H9 (cell line): Measurements from ENCODE around the gene DIS3L. TPM values are rescaled to one million over a fixed set of nuclear protein-coding genes. Genes with fewer than 3 reads are reported as not detected.

Experiments
- DNase-seq: peaks from one replicate; pipeline ENCODE4 v3.0.0-alpha.2; 2017
- H2AFZ ChIP-seq: one replicate; pipeline ENCODE4 v1.6.1; 2013; ENCODE audit warnings: mild to moderate bottlenecking, low read length, control low read depth, moderate library complexity
- H2AK5ac ChIP-seq: 2 replicates; pipeline ENCODE4 v1.6.1; 2013; ENCODE audit warnings: low read length, control low read depth, mixed read lengths; ENCODE audit not compliant: insufficient read length
- H2BK120ac ChIP-seq: one replicate; pipeline ENCODE4 v1.6.1; 2013; ENCODE audit warnings: low read depth, mild to moderate bottlenecking, low read length, control low read depth, inconsistent platforms; ENCODE audit not compliant: poor library complexity, severe bottlenecking
- H2BK12ac ChIP-seq: 2 replicates; pipeline ENCODE4 v1.6.1; 2013; ENCODE audit warnings: low read length, control low read depth, mixed read lengths, low read depth; ENCODE audit not compliant: insufficient read length
- H2BK15ac ChIP-seq: 2 replicates; pipeline ENCODE4 v1.6.1; 2013; ENCODE audit warnings: low read depth, low read length, control low read depth
- H2BK20ac ChIP-seq: one replicate; pipeline ENCODE4 v1.6.1; 2013; ENCODE audit warnings: low read depth, mild to moderate bottlenecking, low read length, control low read depth, inconsistent platforms; ENCODE audit not compliant: poor library complexity, severe bottlenecking
- H2BK5ac ChIP-seq: 2 replicates; pipeline ENCODE4 v1.6.1; 2013; ENCODE audit warnings: low read length, control low read depth, mixed read lengths; ENCODE audit not compliant: insufficient read length
- H3K14ac ChIP-seq: 2 replicates; pipeline ENCODE4 v1.6.1; 2013; ENCODE audit warnings: low read length, control low read depth; ENCODE audit not compliant: insufficient read depth
- H3K18ac ChIP-seq: 2 replicates; pipeline ENCODE4 v1.6.1; 2013; ENCODE audit warnings: low read depth, mild to moderate bottlenecking, mixed read lengths, low read length, control low read depth; ENCODE audit not compliant: insufficient read length
- H3K23ac ChIP-seq: 2 replicates; pipeline ENCODE4 v1.6.1; 2013; ENCODE audit warnings: low read length, control low read depth, mixed read lengths, low read depth; ENCODE audit not compliant: insufficient read length
- H3K23me2 ChIP-seq: 2 replicates; pipeline ENCODE4 v1.6.1; 2013; ENCODE audit warnings: low read depth, mild to moderate bottlenecking, mixed read lengths, low read length, control low read depth; ENCODE audit not compliant: insufficient read length, poor library complexity, severe bottlenecking
- H3K27ac ChIP-seq: 2 replicates; pipeline ENCODE4 v1.5.1; 2013; ENCODE audit warnings: low read length, control low read depth, mixed read lengths, low read depth; ENCODE audit not compliant: insufficient read length
- H3K27me3 ChIP-seq: 2 replicates; pipeline ENCODE4 v1.6.1; 2013; ENCODE audit warnings: low read length, control low read depth, inconsistent platforms; ENCODE audit not compliant: insufficient read depth
- H3K4ac ChIP-seq: 2 replicates; pipeline ENCODE4 v1.6.1; 2013; ENCODE audit warnings: low read depth, mild to moderate bottlenecking, control low read depth, inconsistent platforms, low read length, moderate library complexity
- H3K4me1 ChIP-seq: 2 replicates; pipeline ENCODE4 v1.6.1; 2013; ENCODE audit warnings: low read length, control low read depth, inconsistent platforms; ENCODE audit not compliant: insufficient read depth
- H3K4me2 ChIP-seq: 2 replicates; pipeline ENCODE4 v1.6.1; 2013; ENCODE audit warnings: low read length, control low read depth, mixed read lengths; ENCODE audit not compliant: insufficient read length, insufficient read depth
- H3K56ac ChIP-seq: 2 replicates; pipeline ENCODE4 v1.6.1; 2013; ENCODE audit warnings: low read depth, mild to moderate bottlenecking, mixed read lengths, low read length, control low read depth; ENCODE audit not compliant: insufficient read length
- H3K79me1 ChIP-seq: 2 replicates; pipeline ENCODE4 v1.6.1; 2013; ENCODE audit warnings: low read depth, mild to moderate bottlenecking, moderate library complexity, low read length, control low read depth, inconsistent platforms; ENCODE audit not compliant: insufficient read depth, poor library complexity, severe bottlenecking
- H3K79me2 ChIP-seq: 2 replicates; pipeline ENCODE4 v1.6.1; 2013; ENCODE audit warnings: low read length, control low read depth, inconsistent platforms; ENCODE audit not compliant: insufficient read depth
- H3K9ac ChIP-seq: 2 replicates; pipeline ENCODE4 v1.6.1; 2013; ENCODE audit warnings: low read length, control low read depth, mixed read lengths; ENCODE audit not compliant: insufficient read length; ENCODE audit errors: extremely low read depth
- H3K9me3 ChIP-seq: one replicate; pipeline ENCODE4 v1.6.1; 2013; ENCODE audit warnings: low read depth, low read length, inconsistent platforms; ENCODE audit not compliant: control insufficient read depth
- H3T11ph ChIP-seq: one replicate; pipeline ENCODE4 v1.6.1; 2013; ENCODE audit warnings: mild to moderate bottlenecking, low read length, control low read depth, inconsistent platforms
- H4K20me1 ChIP-seq: one replicate; pipeline ENCODE4 v1.6.1; 2013; ENCODE audit not compliant: control insufficient read depth, insufficient read length, insufficient read depth
- H4K5ac ChIP-seq: 2 replicates; pipeline ENCODE4 v1.6.1; 2013; ENCODE audit warnings: low read depth, mild to moderate bottlenecking, mixed read lengths, low read length, control low read depth; ENCODE audit not compliant: insufficient read length
- H4K8ac ChIP-seq: replicated peaks from 2 replicates; pipeline ENCODE4 v1.6.1; 2013; ENCODE audit warnings: low read length, control low read depth, mixed read lengths, low read depth; ENCODE audit not compliant: insufficient read length
- H4K91ac ChIP-seq: 2 replicates; pipeline ENCODE4 v1.6.1; 2013; ENCODE audit warnings: low read depth, mild to moderate bottlenecking, moderate library complexity, mixed read lengths, low read length, control low read depth; ENCODE audit not compliant: insufficient read length
- H3K27ac Mint-ChIP-seq, 3 experiments: 2 replicates in 2 of 3; 3 replicates in 1 of 3; pipeline ENCODE4 v1.8.0; 2020 to 2021; ENCODE audit warnings: mixed read lengths in 3 of 3, mild to moderate bottlenecking in 1 of 3, moderate library complexity in 1 of 3
- H3K27me3 Mint-ChIP-seq: 2 replicates; pipeline ENCODE4 v1.8.0; 2021; ENCODE audit warnings: low read depth, mild to moderate bottlenecking, moderate library complexity, mixed read lengths
- H3K36me3 Mint-ChIP-seq, 3 experiments: 2 replicates in 2 of 3; 3 replicates in 1 of 3; pipeline ENCODE4 v1.8.0; 2020 to 2021; ENCODE audit warnings: low read depth in 3 of 3, mixed read lengths in 3 of 3; ENCODE audit not compliant: insufficient read depth in 1 of 3
- H3K4me1 Mint-ChIP-seq, 2 experiments: 2 replicates each; pipeline ENCODE4 v1.8.0; 2020; ENCODE audit warnings: mixed read lengths in 2 of 2
- H3K4me3 Mint-ChIP-seq, 2 experiments: 2 replicates in 1 of 2; 3 replicates in 1 of 2; pipeline ENCODE4 v1.8.0; 2020 to 2021; ENCODE audit warnings: mild to moderate bottlenecking in 2 of 2, mixed read lengths in 2 of 2, moderate library complexity in 1 of 2
- H3K9me3 Mint-ChIP-seq, 2 experiments: 2 replicates in 1 of 2; 3 replicates in 1 of 2; pipeline ENCODE4 v1.8.0; 2020; ENCODE audit warnings: mild to moderate bottlenecking in 2 of 2, mixed read lengths in 2 of 2, moderate library complexity in 1 of 2
- WGBS: extraction: QIAGEN DNeasy Blood & Tissue Kit; methylation state at CpG from one replicate; pipeline ENCODE4 v1.1.7; 2013; ENCODE audit warnings: missing lambda C conversion rate, low lambda C conversion rate, mixed read lengths; ENCODE audit not compliant: insufficient read length; ENCODE audit errors: extremely low coverage; 5-methylcytosine and 5-hydroxymethylcytosine counted together
- total RNA-seq: library from RNA; stranded (reverse); gene quantifications from 2 replicates; pipeline ENCODE4 v1.2.1, GENCODE V29; 2021
- TF ChIP-seq, protein P1 (sequence below): fragments of 200-600 bp; sonication (generic); conservative IDR thresholded peaks from 3 replicates; pipeline ENCODE4 v1.8.0; 2021; ENCODE audit warnings: antibody characterized with exemption, mild to moderate bottlenecking

The DIS3L gene
- total RNA-seq, 1 experiment from 2014 or later = 30.2 TPM

DNA sequence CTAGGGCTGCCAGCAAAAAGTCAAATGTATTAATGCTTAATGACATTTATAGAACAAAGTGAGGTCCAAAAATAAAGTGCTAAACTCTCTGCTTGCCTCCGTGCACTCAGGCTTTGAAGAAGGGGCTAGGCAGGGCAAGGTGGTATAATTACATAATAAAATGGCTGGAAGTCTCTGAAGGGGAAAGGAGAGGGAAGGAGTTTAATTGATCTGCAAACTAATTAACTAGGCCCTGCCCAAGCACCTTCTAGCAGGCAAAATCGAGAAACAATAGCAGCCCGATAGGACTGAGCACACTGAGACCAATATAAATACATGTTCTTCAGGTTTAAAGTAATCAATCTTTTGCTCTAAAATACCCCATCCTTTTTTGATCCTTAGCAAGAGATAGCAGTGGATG, 13.0 kb downstream of the DIS3L start:
- no peak overlapping the region for H2BK120ac ChIP-seq
- Mint-ChIP-seq H3K27me3 (no peaks in the 10 kb centered on the region), H3K9me3 (no peaks in the 10 kb centered on the region), H3K27ac (0 out of 7 replicates have a peak overlapping the region, but pooled peaks of 1 of the 3 experiments have one; percentile 76), H3K36me3 (peaks cover 12 to 38% (median 35%) of the 10 kb centered on the region in 3 experiments; a peak in 6 of 7 replicates), H3K4me3 (no peak overlapping the region), H3K4me1 (peaks cover 0 to 2% of the 10 kb centered on the region in 2 experiments; a peak in 1 of 4 replicates)
- H3K14ac ChIP-seq = no peak overlapping the region
- no peak overlapping the region for H2BK20ac ChIP-seq
- H4K8ac ChIP-seq = no peak overlapping the region
- H3K9ac ChIP-seq = no peak overlapping the region
- H3K27ac ChIP-seq = no peak overlapping the region
- no peak overlapping the region for H2BK12ac ChIP-seq
- H3K9me3 ChIP-seq = no peaks in the 10 kb centered on the region
- no peak overlapping the region for H2BK15ac ChIP-seq
- no peaks in the 10 kb centered on the region for H4K20me1 ChIP-seq
- no peak overlapping the region for H3T11ph ChIP-seq
- H4K91ac ChIP-seq = no peak overlapping the region
- H3K23me2 ChIP-seq = no peaks in the 10 kb centered on the region
- WGBS = no CpG with 5 or more reads among the region's 3 CpGs
- H3K4me1 ChIP-seq = no peaks in the 10 kb centered on the region
- TF ChIP-seq, protein P1, sequence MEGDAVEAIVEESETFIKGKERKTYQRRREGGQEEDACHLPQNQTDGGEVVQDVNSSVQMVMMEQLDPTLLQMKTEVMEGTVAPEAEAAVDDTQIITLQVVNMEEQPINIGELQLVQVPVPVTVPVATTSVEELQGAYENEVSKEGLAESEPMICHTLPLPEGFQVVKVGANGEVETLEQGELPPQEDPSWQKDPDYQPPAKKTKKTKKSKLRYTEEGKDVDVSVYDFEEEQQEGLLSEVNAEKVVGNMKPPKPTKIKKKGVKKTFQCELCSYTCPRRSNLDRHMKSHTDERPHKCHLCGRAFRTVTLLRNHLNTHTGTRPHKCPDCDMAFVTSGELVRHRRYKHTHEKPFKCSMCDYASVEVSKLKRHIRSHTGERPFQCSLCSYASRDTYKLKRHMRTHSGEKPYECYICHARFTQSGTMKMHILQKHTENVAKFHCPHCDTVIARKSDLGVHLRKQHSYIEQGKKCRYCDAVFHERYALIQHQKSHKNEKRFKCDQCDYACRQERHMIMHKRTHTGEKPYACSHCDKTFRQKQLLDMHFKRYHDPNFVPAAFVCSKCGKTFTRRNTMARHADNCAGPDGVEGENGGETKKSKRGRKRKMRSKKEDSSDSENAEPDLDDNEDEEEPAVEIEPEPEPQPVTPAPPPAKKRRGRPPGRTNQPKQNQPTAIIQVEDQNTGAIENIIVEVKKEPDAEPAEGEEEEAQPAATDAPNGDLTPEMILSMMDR = no peak
- no peak overlapping the region for H3K56ac ChIP-seq
- H3K4ac ChIP-seq = no peak overlapping the region
- no peak for DNase-seq
- no peak overlapping the region for H4K5ac ChIP-seq
- H3K27me3 ChIP-seq = no peaks in the 10 kb centered on the region; the same call in 1 of the 2 replicates
- no peaks in the 10 kb centered on the region for H3K79me1 ChIP-seq
- H2BK5ac ChIP-seq = no peak overlapping the region
- H2AK5ac ChIP-seq = no peak overlapping the region
- no peak overlapping the region for H3K18ac ChIP-seq
- no peak overlapping the region for H3K4me2 ChIP-seq
- H2AFZ ChIP-seq = no peak overlapping the region
- H3K23ac ChIP-seq = no peak overlapping the region
- H3K79me2 ChIP-seq = no peaks in the 10 kb centered on the region
